Measurements from ENCODE around the gene MANF. TPM values are rescaled to one million over a fixed set of nuclear protein-coding genes. Genes with fewer than 3 reads are reported as not detected.

The MANF gene
- total RNA-seq, 3 donors from 2014 or later = 34.2 to 80.6 (median 40.0) TPM

GRCh38 chr3:51371943-51372557, 13.0 kb upstream of the MANF start:
- intact Hi-C loops (cut with DNase I; ENCODE audit: low total_unique reads) = no loop called here
- DNase-seq (ENCODE audit: low spot score in 2 of 2) = no peak

GRCh38 chr3:51373658-51374421, 11.3 kb upstream of the MANF start:
- intact Hi-C loops (cut with DNase I; ENCODE audit: low total_unique reads) = no loop called here
- H3K9me3 ChIP-seq = no peaks in the 10 kb centered on the region
- no peak for TF ChIP-seq POLR2AphosphoS5 (IDR thresholded peaks at IDR 0.05)
- no peak for TF ChIP-seq CTCF (IDR thresholded peaks at IDR 0.05)
- no peak for TF ChIP-seq POLR2A (IDR thresholded peaks at IDR 0.05)
- no peak for DNase-seq (ENCODE audit: low spot score in 2 of 2)
- no peak overlapping the region for H3K27ac ChIP-seq
- no peaks in the 10 kb centered on the region for H3K27me3 ChIP-seq
- no peak overlapping the region for H3K4me3 ChIP-seq
- no peaks in the 10 kb centered on the region for H3K36me3 ChIP-seq
- H3K4me1 ChIP-seq = no peaks in the 10 kb centered on the region

More at GRCh38 chr3:51371943-51372557, 13.0 kb upstream of the MANF start:
- H3K27me3 ChIP-seq = no peaks in the 10 kb centered on the region
- H3K4me3 ChIP-seq = no peak overlapping the region
- no peaks in the 10 kb centered on the region for H3K4me1 ChIP-seq
- H3K9me3 ChIP-seq = peaks cover 0 to 4% of the 10 kb centered on the region in 2 donors
- H3K36me3 ChIP-seq = no peaks in the 10 kb centered on the region
- TF ChIP-seq POLR2A (IDR thresholded peaks at IDR 0.05) (no peak), POLR2AphosphoS5 (IDR thresholded peaks at IDR 0.05) (no peak), CTCF (IDR thresholded peaks at IDR 0.05) (peak; percentile 38 to 64 (median 56))
- H3K27ac ChIP-seq = no peak overlapping the region

- H3K4me3 ChIP-seq = no peak overlapping the region
- no peaks in the 10 kb centered on the region for H3K9me3 ChIP-seq
- no peaks in the 10 kb centered on the region for H3K36me3 ChIP-seq
- DNase-seq (ENCODE audit: low spot score in 2 of 2) = no peak
- no peaks in the 10 kb centered on the region for H3K27me3 ChIP-seq
- no peak for TF ChIP-seq POLR2A (IDR thresholded peaks at IDR 0.05)
- no peak for TF ChIP-seq POLR2AphosphoS5 (IDR thresholded peaks at IDR 0.05)
- no peak for TF ChIP-seq CTCF (IDR thresholded peaks at IDR 0.05)
- no peaks in the 10 kb centered on the region for H3K4me1 ChIP-seq
- H3K27ac ChIP-seq = no peak overlapping the region
- intact Hi-C loops (cut with DNase I; ENCODE audit: low total_unique reads) = no loop called here
These were observed 10.6 kb upstream of the MANF start for GRCh38 chr3:51374456-51374855.

GRCh38 chr3:51375136-51375535, 10.0 kb upstream of the MANF start:
- TF ChIP-seq POLR2AphosphoS5 (IDR thresholded peaks at IDR 0.05) (no peak), CTCF (IDR thresholded peaks at IDR 0.05) (no peak), POLR2A (IDR thresholded peaks at IDR 0.05) (no peak)
- DNase-seq (ENCODE audit: low spot score in 2 of 2) = no peak
- no peaks in the 10 kb centered on the region for H3K9me3 ChIP-seq
- H3K4me1 ChIP-seq = no peaks in the 10 kb centered on the region
- no peaks in the 10 kb centered on the region for H3K27me3 ChIP-seq
- no peak overlapping the region for H3K4me3 ChIP-seq
- intact Hi-C loops (cut with DNase I; ENCODE audit: low total_unique reads) = no loop called here
- no peak overlapping the region for H3K27ac ChIP-seq
- no peaks in the 10 kb centered on the region for H3K36me3 ChIP-seq

GRCh38 chr3:51375571-51375970, 9.5 kb upstream of the MANF start:
- H3K27me3 ChIP-seq = no peaks in the 10 kb centered on the region
- DNase-seq (ENCODE audit: low spot score in 2 of 2) = no peak
- intact Hi-C loops (cut with DNase I; ENCODE audit: low total_unique reads) = no loop called here
- H3K36me3 ChIP-seq = no peaks in the 10 kb centered on the region
- H3K27ac ChIP-seq = no peak overlapping the region
- no peaks in the 10 kb centered on the region for H3K9me3 ChIP-seq
- no peak overlapping the region for H3K4me3 ChIP-seq
- H3K4me1 ChIP-seq = no peaks in the 10 kb centered on the region
- TF ChIP-seq POLR2AphosphoS5 (IDR thresholded peaks at IDR 0.05) (no peak), CTCF (IDR thresholded peaks at IDR 0.05) (no peak), POLR2A (IDR thresholded peaks at IDR 0.05) (no peak)
